ENCODE results near the gene EFL1.

DNA sequence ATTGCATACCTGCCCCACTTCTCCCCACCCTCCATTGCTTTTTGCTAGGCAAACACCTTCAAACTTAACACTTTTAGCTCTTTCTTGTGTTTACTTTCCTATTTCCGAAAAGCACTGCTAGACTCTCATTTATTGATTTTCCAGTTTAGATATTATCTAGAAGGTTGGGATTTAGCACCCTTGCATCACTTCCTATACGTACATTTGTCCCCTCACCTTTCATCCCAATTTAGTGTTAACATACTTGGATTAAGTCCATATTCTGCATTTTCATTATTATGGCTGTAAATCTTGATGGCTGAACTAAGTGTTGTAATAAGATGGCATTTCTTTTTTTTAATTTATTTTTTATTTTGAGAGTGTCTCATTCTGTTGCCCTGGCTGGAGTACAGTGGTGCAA is 47.3 kb upstream of the EFL1 start:
- no peak for TF ChIP-seq CTCF (IDR thresholded peaks at IDR 0.05)
- no peak for TF ChIP-seq POLR2A (IDR thresholded peaks at IDR 0.05)
- no peak for TF ChIP-seq POLR2AphosphoS5 (IDR thresholded peaks at IDR 0.05)
